ENCODE data around the gene ITGA4. TPM values are rescaled to one million over a fixed set of nuclear protein-coding genes. Genes with fewer than 3 reads are reported as not detected.

Gene ITGA4
- total RNA-seq, 1 donor from 2014 or later, result 24.0 TPM

DNA sequence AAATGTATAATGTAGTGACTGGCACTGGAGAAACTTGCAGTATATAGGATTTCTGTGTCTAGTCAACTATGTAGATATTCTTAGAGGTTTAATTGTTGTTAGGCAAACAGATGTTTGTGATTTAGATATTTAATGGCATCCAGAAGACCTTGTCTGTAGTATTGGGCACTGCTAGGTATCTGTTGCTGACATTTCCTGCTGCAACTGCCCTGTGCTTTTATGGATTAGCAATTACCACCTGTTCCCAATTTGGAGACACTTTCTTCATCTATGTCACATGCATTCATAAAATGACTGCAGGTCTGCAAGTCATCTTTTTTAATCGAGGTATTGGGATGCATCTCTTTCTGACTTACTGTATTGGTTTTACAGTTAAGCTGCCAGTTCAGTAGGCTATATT is 71.3 kb downstream of the ITGA4 start:
- intact Hi-C loops (cut with DNase I), result no loop called here
- TF ChIP-seq, protein P1, sequence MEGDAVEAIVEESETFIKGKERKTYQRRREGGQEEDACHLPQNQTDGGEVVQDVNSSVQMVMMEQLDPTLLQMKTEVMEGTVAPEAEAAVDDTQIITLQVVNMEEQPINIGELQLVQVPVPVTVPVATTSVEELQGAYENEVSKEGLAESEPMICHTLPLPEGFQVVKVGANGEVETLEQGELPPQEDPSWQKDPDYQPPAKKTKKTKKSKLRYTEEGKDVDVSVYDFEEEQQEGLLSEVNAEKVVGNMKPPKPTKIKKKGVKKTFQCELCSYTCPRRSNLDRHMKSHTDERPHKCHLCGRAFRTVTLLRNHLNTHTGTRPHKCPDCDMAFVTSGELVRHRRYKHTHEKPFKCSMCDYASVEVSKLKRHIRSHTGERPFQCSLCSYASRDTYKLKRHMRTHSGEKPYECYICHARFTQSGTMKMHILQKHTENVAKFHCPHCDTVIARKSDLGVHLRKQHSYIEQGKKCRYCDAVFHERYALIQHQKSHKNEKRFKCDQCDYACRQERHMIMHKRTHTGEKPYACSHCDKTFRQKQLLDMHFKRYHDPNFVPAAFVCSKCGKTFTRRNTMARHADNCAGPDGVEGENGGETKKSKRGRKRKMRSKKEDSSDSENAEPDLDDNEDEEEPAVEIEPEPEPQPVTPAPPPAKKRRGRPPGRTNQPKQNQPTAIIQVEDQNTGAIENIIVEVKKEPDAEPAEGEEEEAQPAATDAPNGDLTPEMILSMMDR (IDR thresholded peaks at IDR 0.05), result no peak
- Histone ChIP-seq H3K27ac (no peak overlapping the region), H3K4me1 (no peaks in the 10 kb centered on the region), H3K4me3 (no peak overlapping the region), H3K9me3 (no peaks in the 10 kb centered on the region), H3K27me3 (ENCODE audit: low read depth) (no peaks in the 10 kb centered on the region), H3K36me3 (peaks cover 27% of the 10 kb centered on the region)
- ATAC-seq (no peak), DNase-seq (no peak)

DNA sequence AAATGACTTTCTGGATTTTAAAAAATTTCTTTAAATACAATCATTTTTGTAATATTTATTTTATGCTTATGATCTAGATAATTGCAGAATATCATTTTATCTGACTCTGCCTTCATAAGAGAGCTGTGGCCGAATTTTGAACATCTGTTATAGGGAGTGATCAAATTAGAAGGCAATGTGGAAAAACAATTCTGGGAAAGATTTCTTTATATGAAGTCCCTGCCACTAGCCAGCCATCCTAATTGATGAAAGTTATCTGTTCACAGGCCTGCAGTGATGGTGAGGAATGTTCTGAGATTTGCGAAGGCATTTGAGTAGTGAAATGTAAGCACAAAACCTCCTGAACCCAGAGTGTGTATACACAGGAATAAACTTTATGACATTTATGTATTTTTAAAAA is 79.5 kb downstream of the ITGA4 start:
- Histone ChIP-seq H3K27ac (no peak overlapping the region), H3K4me1 (no peaks in the 10 kb centered on the region), H3K27me3 (ENCODE audit: low read depth) (no peaks in the 10 kb centered on the region), H3K9me3 (no peaks in the 10 kb centered on the region), H3K36me3 (peaks cover 15% of the 10 kb centered on the region), H3K4me3 (no peak overlapping the region)
- TF ChIP-seq, protein P1 (IDR thresholded peaks at IDR 0.05), result no peak
- ATAC-seq (no peak), DNase-seq (no peak)
- intact Hi-C loops (cut with DNase I), result no loop called here

DNA sequence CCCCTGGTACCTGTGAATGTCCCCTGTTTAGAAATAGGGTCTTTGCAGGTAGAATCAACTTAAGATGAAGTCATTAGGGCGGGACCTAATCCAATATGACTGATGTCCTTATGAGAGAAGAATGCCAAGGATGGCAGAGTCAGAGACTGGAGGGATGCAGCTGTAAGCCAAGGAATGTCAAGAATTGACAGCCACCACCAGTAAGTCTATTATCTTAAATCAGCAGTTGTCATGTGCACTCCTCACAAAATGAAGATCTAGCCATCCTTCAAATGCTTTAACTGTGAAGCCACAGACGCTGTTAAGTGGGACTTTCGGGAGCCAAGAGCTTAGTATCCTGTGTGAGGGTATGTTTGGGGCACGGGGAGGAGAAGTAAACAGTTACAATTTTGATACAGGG is 83.2 kb downstream of the ITGA4 start:
- Histone ChIP-seq H3K9me3 (no peaks in the 10 kb centered on the region), H3K27ac (no peak overlapping the region), H3K4me1 (no peaks in the 10 kb centered on the region), H3K27me3 (ENCODE audit: low read depth) (no peaks in the 10 kb centered on the region), H3K4me3 (no peak overlapping the region), H3K36me3 (peaks cover under 1% of the 10 kb centered on the region)
- DNase-seq, result no peak
- intact Hi-C loops (cut with DNase I), result no loop called here
- TF ChIP-seq, protein P1 (IDR thresholded peaks at IDR 0.05), result no peak
- no peak for ATAC-seq

DNA sequence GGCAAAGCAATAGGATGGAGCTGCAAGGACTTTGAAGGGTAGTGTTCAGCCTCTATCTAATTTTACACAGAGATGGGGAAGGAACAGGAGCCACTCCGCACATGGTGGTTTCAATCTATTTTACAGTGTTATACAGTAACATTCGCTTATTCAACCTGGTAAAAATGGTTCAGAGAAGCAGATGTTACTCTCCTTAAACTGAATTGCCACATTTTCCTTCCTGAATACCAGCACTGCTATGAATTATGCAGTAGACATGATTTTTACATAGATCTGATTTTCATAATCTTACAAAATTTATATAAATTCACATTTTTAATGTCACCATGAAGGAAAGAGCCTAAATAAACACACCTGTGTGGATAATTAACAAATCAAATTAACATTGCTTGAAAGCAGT is 85.0 kb downstream of the ITGA4 start:
- TF ChIP-seq, protein P1 (IDR thresholded peaks at IDR 0.05), result no peak
- intact Hi-C loops (cut with DNase I), result no loop called here
- no peaks in the 10 kb centered on the region for H3K27me3 ChIP-seq (ENCODE audit: low read depth)
- DNase-seq, result no peak
- H3K9me3 ChIP-seq, result no peaks in the 10 kb centered on the region
- no peaks in the 10 kb centered on the region for H3K4me1 ChIP-seq
- no peak overlapping the region for H3K4me3 ChIP-seq
- no peaks in the 10 kb centered on the region for H3K36me3 ChIP-seq
- no peak for ATAC-seq
- H3K27ac ChIP-seq, result no peak overlapping the region

DNA sequence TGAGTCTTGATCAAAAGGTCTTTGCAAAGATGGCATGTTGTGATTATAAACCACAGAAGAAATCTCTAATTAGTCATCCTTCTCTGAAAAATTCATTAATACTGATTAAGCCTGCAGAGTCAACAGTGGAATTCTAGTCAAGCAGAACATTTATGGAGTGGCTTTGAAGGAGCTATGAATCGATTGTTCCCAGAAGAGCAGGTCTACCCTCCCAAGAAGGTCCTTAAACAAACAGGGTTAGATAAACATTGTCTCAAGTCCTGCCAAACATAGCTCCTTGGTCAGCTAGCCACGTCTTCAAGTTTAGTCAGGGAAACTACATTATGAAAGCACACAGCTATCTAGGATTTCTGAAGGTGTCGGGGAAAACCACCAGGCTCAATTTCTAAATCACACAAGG is 88.9 kb downstream of the ITGA4 start:
- ATAC-seq, result no peak
- no peak for DNase-seq
- no peak overlapping the region for H3K4me3 ChIP-seq
- no peaks in the 10 kb centered on the region for H3K4me1 ChIP-seq
- no peak overlapping the region for H3K27ac ChIP-seq
- TF ChIP-seq, protein P1 (IDR thresholded peaks at IDR 0.05), result no peak
- H3K27me3 ChIP-seq (ENCODE audit: low read depth), result no peaks in the 10 kb centered on the region
- intact Hi-C loops (cut with DNase I), result no loop called here
- no peaks in the 10 kb centered on the region for H3K9me3 ChIP-seq
- no peaks in the 10 kb centered on the region for H3K36me3 ChIP-seq

DNA sequence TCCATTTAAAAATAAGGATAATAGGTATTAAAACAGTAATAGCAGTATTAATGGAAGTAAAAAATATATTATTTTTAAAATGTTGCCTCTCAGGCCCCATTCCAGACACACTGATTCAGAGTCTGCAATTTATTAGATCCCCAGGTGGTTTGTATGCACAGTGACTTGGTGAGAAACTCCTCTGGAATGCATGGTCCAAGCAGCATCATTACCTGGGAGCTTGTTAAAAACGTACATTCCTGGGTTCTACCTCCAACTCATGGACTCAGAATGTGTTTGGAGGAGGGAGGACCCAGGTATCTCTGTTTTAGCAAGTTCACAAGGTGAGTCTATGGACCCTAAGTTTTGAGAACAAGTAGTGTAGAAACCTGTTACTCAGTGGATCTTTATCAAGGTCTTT is 95.6 kb downstream of the ITGA4 start:
- H3K27me3 ChIP-seq (ENCODE audit: low read depth), result no peaks in the 10 kb centered on the region
- H3K9me3 ChIP-seq, result no peaks in the 10 kb centered on the region
- no peak overlapping the region for H3K4me3 ChIP-seq
- intact Hi-C loops (cut with DNase I), result no loop called here
- ATAC-seq, result no peak
- H3K36me3 ChIP-seq, result no peaks in the 10 kb centered on the region
- H3K4me1 ChIP-seq, result no peaks in the 10 kb centered on the region
- TF ChIP-seq, protein P1 (IDR thresholded peaks at IDR 0.05), result no peak
- DNase-seq, result no peak
- H3K27ac ChIP-seq, result no peak overlapping the region

Data from lower lobe of right lung (tissue), 2 donors.